ENCODE results near the gene PGM5.

The PGM5 gene

GRCh38 chr9:68497629-68498028, 141.2 kb downstream of the PGM5 start:
- H4K20me1 ChIP-seq (ENCODE audit: low read depth, low read length), result no peaks in the 10 kb centered on the region
- H2AFZ ChIP-seq (ENCODE audit: low read depth, low read length, severe bottlenecking), result no peak overlapping the region
- no peak overlapping the region for H3K27ac ChIP-seq (ENCODE audit: low read depth, low read length)
- no peaks in the 10 kb centered on the region for H3K79me2 ChIP-seq (ENCODE audit: insufficient read depth, low read length)
- no peak overlapping the region for H3K9ac ChIP-seq (ENCODE audit: low read length)
- no peak for TF ChIP-seq EZH2phosphoT487 (conservative IDR thresholded peaks at IDR 0.05; ENCODE audit: low read length)
- H3K36me3 ChIP-seq (ENCODE audit: low read length), result no peaks in the 10 kb centered on the region
- no peaks in the 10 kb centered on the region for H3K9me2 ChIP-seq (replicated peaks; ENCODE audit: insufficient read depth, low read length)
- H3K27me3 ChIP-seq (ENCODE audit: low read length), result no peaks in the 10 kb centered on the region
- no peak overlapping the region for H3K4me3 ChIP-seq (ENCODE audit: insufficient read depth, low read length, poor library complexity, severe bottlenecking)
- no peak overlapping the region for H3K4me2 ChIP-seq (ENCODE audit: low read depth, low read length, poor library complexity, severe bottlenecking)
- H3K9me3 ChIP-seq (ENCODE audit: insufficient read depth, low read length), result no peaks in the 10 kb centered on the region
- H3F3A ChIP-seq (ENCODE audit: insufficient read depth), result no peaks in the 10 kb centered on the region

- TF ChIP-seq EZH2phosphoT487 (conservative IDR thresholded peaks at IDR 0.05; ENCODE audit: low read length), result no peak
- TF ChIP-seq CTCF (IDR thresholded peaks at IDR 0.05; ENCODE audit: insufficient read depth, low read length, poor library complexity, severe bottlenecking), result no peak
- no peaks in the 10 kb centered on the region for H3K36me3 ChIP-seq (ENCODE audit: low read length)
- no peak overlapping the region for H3K4me3 ChIP-seq (ENCODE audit: insufficient read depth, low read length, poor library complexity, severe bottlenecking)
- H3K27ac ChIP-seq (ENCODE audit: low read depth, low read length), result no peak overlapping the region
- H3K9ac ChIP-seq (ENCODE audit: low read length), result no peak overlapping the region
- no peak overlapping the region for H3K4me2 ChIP-seq (ENCODE audit: low read depth, low read length, poor library complexity, severe bottlenecking)
- no peaks in the 10 kb centered on the region for H4K20me1 ChIP-seq (ENCODE audit: low read depth, low read length)
- no peak overlapping the region for H2AFZ ChIP-seq (ENCODE audit: low read depth, low read length, severe bottlenecking)
- no peaks in the 10 kb centered on the region for H3K9me2 ChIP-seq (replicated peaks; ENCODE audit: insufficient read depth, low read length)
- no peaks in the 10 kb centered on the region for H3F3A ChIP-seq (ENCODE audit: insufficient read depth)
- no peaks in the 10 kb centered on the region for H3K9me3 ChIP-seq (ENCODE audit: insufficient read depth, low read length)
- H3K27me3 ChIP-seq (ENCODE audit: low read length), result no peaks in the 10 kb centered on the region
- no peaks in the 10 kb centered on the region for H3K79me2 ChIP-seq (ENCODE audit: insufficient read depth, low read length)
These were observed 142.4 kb downstream of the PGM5 start for GRCh38 chr9:68498816-68499215.

- no peaks in the 10 kb centered on the region for H3K36me3 ChIP-seq (ENCODE audit: low read length)
- H3K9me2 ChIP-seq (replicated peaks; ENCODE audit: insufficient read depth, low read length), result no peaks in the 10 kb centered on the region
- no peaks in the 10 kb centered on the region for H3F3A ChIP-seq (ENCODE audit: insufficient read depth)
- H3K9ac ChIP-seq (ENCODE audit: low read length), result no peak overlapping the region
- H3K27me3 ChIP-seq (ENCODE audit: low read length), result no peaks in the 10 kb centered on the region
- no peaks in the 10 kb centered on the region for H4K20me1 ChIP-seq (ENCODE audit: low read depth, low read length)
- H3K4me2 ChIP-seq (ENCODE audit: low read depth, low read length, poor library complexity, severe bottlenecking), result no peak overlapping the region
- no peak overlapping the region for H2AFZ ChIP-seq (ENCODE audit: low read depth, low read length, severe bottlenecking)
- H3K79me2 ChIP-seq (ENCODE audit: insufficient read depth, low read length), result no peaks in the 10 kb centered on the region
- no peak overlapping the region for H3K27ac ChIP-seq (ENCODE audit: low read depth, low read length)
- H3K9me3 ChIP-seq (ENCODE audit: insufficient read depth, low read length), result no peaks in the 10 kb centered on the region
- H3K4me3 ChIP-seq (ENCODE audit: insufficient read depth, low read length, poor library complexity, severe bottlenecking), result no peak overlapping the region
- no peak for TF ChIP-seq EZH2phosphoT487 (conservative IDR thresholded peaks at IDR 0.05; ENCODE audit: low read length)
- no peak for TF ChIP-seq CTCF (IDR thresholded peaks at IDR 0.05; ENCODE audit: insufficient read depth, low read length, poor library complexity, severe bottlenecking)
These were observed 144.3 kb downstream of the PGM5 start for GRCh38 chr9:68500457-68501381.

GRCh38 chr9:68502279-68502678, 145.9 kb downstream of the PGM5 start:
- Histone ChIP-seq H3K4me2 (ENCODE audit: low read depth, low read length, poor library complexity, severe bottlenecking) (no peak overlapping the region), H3K9me2 (replicated peaks; ENCODE audit: insufficient read depth, low read length) (no peaks in the 10 kb centered on the region), H3K36me3 (ENCODE audit: low read length) (no peaks in the 10 kb centered on the region), H3K4me3 (ENCODE audit: insufficient read depth, low read length, poor library complexity, severe bottlenecking) (no peak overlapping the region), H3K79me2 (ENCODE audit: insufficient read depth, low read length) (no peaks in the 10 kb centered on the region), H4K20me1 (ENCODE audit: low read depth, low read length) (no peaks in the 10 kb centered on the region), H3K27me3 (ENCODE audit: low read length) (no peaks in the 10 kb centered on the region), H3K27ac (ENCODE audit: low read depth, low read length) (no peak overlapping the region), H2AFZ (ENCODE audit: low read depth, low read length, severe bottlenecking) (no peak overlapping the region), H3K9me3 (ENCODE audit: insufficient read depth, low read length) (no peaks in the 10 kb centered on the region), H3K9ac (ENCODE audit: low read length) (no peak overlapping the region), H3F3A (ENCODE audit: insufficient read depth) (no peaks in the 10 kb centered on the region)
- TF ChIP-seq EZH2phosphoT487 (conservative IDR thresholded peaks at IDR 0.05; ENCODE audit: low read length) (no peak), CTCF (IDR thresholded peaks at IDR 0.05; ENCODE audit: insufficient read depth, low read length, poor library complexity, severe bottlenecking) (no peak)
